ENCODE data around the gene LETMD1. TPM values are rescaled to one million over a fixed set of nuclear protein-coding genes. Genes with fewer than 3 reads are reported as not detected.

LETMD1 gene
- total and polyA plus RNA-seq, 9 of the 15 experiments (the other 6 are each of a cell fraction or from before 2014, with no cell fraction given): 58.7 to 163 (median 75.4) TPM

DNA sequence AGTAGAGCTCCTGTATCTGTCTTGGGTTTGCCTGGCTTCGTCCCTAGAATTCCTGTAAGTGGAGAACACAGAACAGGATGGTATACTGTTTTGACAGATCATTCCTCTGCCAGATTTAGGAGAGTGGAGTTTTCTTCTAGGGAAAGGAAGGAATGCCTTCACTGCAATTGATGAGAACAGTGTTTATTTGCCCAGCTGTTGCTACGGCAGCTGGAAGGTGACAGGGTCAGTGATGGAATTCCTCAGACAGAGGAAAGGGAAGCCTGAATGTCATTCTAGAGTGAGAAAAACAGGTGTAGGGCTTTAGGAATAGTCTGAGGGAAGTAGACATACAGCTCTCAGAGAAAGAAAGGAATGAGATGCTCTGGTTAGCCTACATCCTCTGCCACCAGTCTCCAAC, 23.5 kb downstream of the LETMD1 start:
- intact Hi-C loops (cut with micrococcal nuclease): no loop called here
- Histone ChIP-seq H3K79me2 (ENCODE audit: control insufficient read depth, insufficient read depth, low read length) (0 out of 3 replicates have a peak, but pooled peaks cover 4% of the 10 kb centered on the region), H3K4me3 (no peak overlapping the region), H3K4me1 (replicated peaks in 1 of 2; ENCODE audit: control insufficient read depth in 2 of 2, insufficient read depth in 2 of 2, low read length in 2 of 2) (peaks cover 12 to 14% of the 10 kb centered on the region in 2 experiments; a peak in 3 of 5 replicates), H3K9me3 (replicated peaks; ENCODE audit: control insufficient read depth, insufficient read depth, low read depth, low read length) (no peaks in the 10 kb centered on the region), H4K20me1 (replicated peaks; ENCODE audit: control insufficient read depth, insufficient read depth, low read length) (peaks cover 8% of the 10 kb centered on the region; the same call in 1 of the 2 replicates), H3K9ac (ENCODE audit: insufficient read depth in 1 of 2, low read depth in 2 of 2, low read length in 2 of 2) (no peak overlapping the region), H3K36me3 (ENCODE audit: control insufficient read depth, insufficient read depth, low read length) (peaks cover 35% of the 10 kb centered on the region), H3K27ac (ENCODE audit: extremely low read depth, low read depth, low read length) (no peak overlapping the region), H3K9me1 (ENCODE audit: control insufficient read depth, insufficient read depth, low read length) (no peaks in the 10 kb centered on the region), H3K27me3 (ENCODE audit: control insufficient read depth in 2 of 2, insufficient read depth in 2 of 2, low read length in 2 of 2) (no peaks in the 10 kb centered on the region), H2AFZ (ENCODE audit: low read depth, low read length) (no peak overlapping the region), H3K4me2 (ENCODE audit: insufficient read depth, low read length) (no peak overlapping the region)
- TF ChIP-seq RFX1 (IDR thresholded peaks at IDR 0.05) (peak; percentile 30; the same call in 1 of the 2 replicates), NFATC3 (IDR thresholded peaks at IDR 0.05) (no peak), NBN (IDR thresholded peaks at IDR 0.05; ENCODE audit: low read depth) (no peak)
- CTCF ChIA-PET (ENCODE audit: low intra/inter-chr PET ratio): no interaction called here
- DNase-seq (ENCODE audit: extremely low read depth in 1 of 4, low spot score in 3 of 4) (no peak), ATAC-seq (no peak), FAIRE-seq (no peak)
- 87% methylated on average over 2 of the region's 2 CpGs for WGBS (ENCODE audit: insufficient coverage, low coverage, missing lambda C conversion rate)
- POLR2A ChIA-PET: interaction anchor here (0.6 to 1.3 kb wide), 3 partner anchors 9 to 45 kb away, joined by 3 to 9 read pairs (median 3); partner anchors contain the start of gene CSRNP2
- BruUV-seq (replicated peaks): no TSS peak
- in situ Hi-C loops (cut with MboI): no loop called here

DNA sequence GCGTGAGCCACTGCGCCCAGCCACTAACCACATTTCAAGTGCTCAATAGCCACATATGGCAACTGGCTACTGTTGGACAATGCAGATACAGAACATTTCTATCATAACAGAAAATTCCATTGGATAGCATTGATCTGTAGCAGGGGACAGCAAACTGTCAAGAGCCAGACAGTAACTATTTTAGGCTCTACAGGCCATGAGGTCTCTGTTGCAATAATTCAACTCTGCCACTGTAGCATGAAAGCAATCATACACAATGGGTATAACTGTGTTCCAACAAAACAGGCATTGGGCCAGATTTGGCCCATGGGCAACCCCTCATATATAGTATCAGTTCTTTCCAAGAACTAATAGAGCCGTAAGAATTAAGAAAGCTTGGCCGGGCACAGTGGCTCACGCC, 27.3 kb downstream of the LETMD1 start:
- CTCF ChIA-PET (ENCODE audit: low intra/inter-chr PET ratio): no interaction called here
- WGBS (ENCODE audit: insufficient coverage, low coverage, missing lambda C conversion rate): 89% methylated on average over 5 of the region's 5 CpGs
- intact Hi-C loops (cut with micrococcal nuclease): no loop called here

More for the DNA sequence above, 27.3 kb downstream of the LETMD1 start:
- POLR2A ChIA-PET: interaction anchor here (0.7 to 1.5 kb wide), 5 partner anchors 11 to 310 kb away, joined by 3 to 12 read pairs (median 3); no protein-coding TSS in a partner anchor
- H4K20me1 ChIP-seq (replicated peaks; ENCODE audit: control insufficient read depth, insufficient read depth, low read length): 0 out of 2 replicates have a peak, but pooled peaks cover 8% of the 10 kb centered on the region
- peaks cover 18% of the 10 kb centered on the region; the same call in 1 of the 3 replicates for H3K36me3 ChIP-seq (ENCODE audit: control insufficient read depth, insufficient read depth, low read length)
- no TSS peak for BruUV-seq (replicated peaks)
- peaks cover 3 to 5% of the 10 kb centered on the region in 2 experiments; a peak in 2 of 5 replicates for H3K4me1 ChIP-seq (replicated peaks in 1 of 2; ENCODE audit: control insufficient read depth in 2 of 2, insufficient read depth in 2 of 2, low read length in 2 of 2)
- no peak for FAIRE-seq
- DNase-seq (ENCODE audit: extremely low read depth in 1 of 4, low spot score in 3 of 4): no peak
- no peak overlapping the region for H3K4me2 ChIP-seq (ENCODE audit: insufficient read depth, low read length)
- ATAC-seq: no peak
- H2AFZ ChIP-seq (ENCODE audit: low read depth, low read length): no peak overlapping the region
- in situ Hi-C loops (cut with MboI): no loop called here
- 0 out of 3 replicates have a peak, but pooled peaks cover 4% of the 10 kb centered on the region for H3K79me2 ChIP-seq (ENCODE audit: control insufficient read depth, insufficient read depth, low read length)
- no peak overlapping the region for H3K4me3 ChIP-seq
- TF ChIP-seq POLR3A (IDR thresholded peaks at IDR 0.05; ENCODE audit: borderline replicate concordance, extremely low read depth, insufficient read depth, insufficient read length) (no peak), TBL1XR1 (IDR thresholded peaks at IDR 0.05; ENCODE audit: low read length in 2 of 2) (no peak), PCBP1 (IDR thresholded peaks at IDR 0.05; ENCODE audit: low read depth, low read length, poor library complexity, severe bottlenecking) (no peak), ZNF699 (CRISPR knock-in tag; IDR thresholded peaks at IDR 0.05; ENCODE audit: insufficient replicate concordance) (no peak), TARDBP (IDR thresholded peaks at IDR 0.05) (no peak), TRIM28 (IDR thresholded peaks at IDR 0.05) (no peak), SP1 (CRISPR knock-in tag; IDR thresholded peaks at IDR 0.05) (no peak), KHSRP (IDR thresholded peaks at IDR 0.05) (no peak)
- no peak overlapping the region for H3K27ac ChIP-seq (ENCODE audit: extremely low read depth, low read depth, low read length)
- H3K27me3 ChIP-seq (ENCODE audit: control insufficient read depth in 2 of 2, insufficient read depth in 2 of 2, low read length in 2 of 2): no peaks in the 10 kb centered on the region
- no peaks in the 10 kb centered on the region for H3K9me1 ChIP-seq (ENCODE audit: control insufficient read depth, insufficient read depth, low read length)
- no peak overlapping the region for H3K9ac ChIP-seq (ENCODE audit: insufficient read depth in 1 of 2, low read depth in 2 of 2, low read length in 2 of 2)
- no peaks in the 10 kb centered on the region for H3K9me3 ChIP-seq (replicated peaks; ENCODE audit: control insufficient read depth, insufficient read depth, low read depth, low read length)

Measured in K562 (cell line).